ENCODE data around the gene ATP2B2.
A peak's percentile ranks its signal among the peaks of the same experiment; 100 is the strongest.

The ATP2B2 gene

DNA sequence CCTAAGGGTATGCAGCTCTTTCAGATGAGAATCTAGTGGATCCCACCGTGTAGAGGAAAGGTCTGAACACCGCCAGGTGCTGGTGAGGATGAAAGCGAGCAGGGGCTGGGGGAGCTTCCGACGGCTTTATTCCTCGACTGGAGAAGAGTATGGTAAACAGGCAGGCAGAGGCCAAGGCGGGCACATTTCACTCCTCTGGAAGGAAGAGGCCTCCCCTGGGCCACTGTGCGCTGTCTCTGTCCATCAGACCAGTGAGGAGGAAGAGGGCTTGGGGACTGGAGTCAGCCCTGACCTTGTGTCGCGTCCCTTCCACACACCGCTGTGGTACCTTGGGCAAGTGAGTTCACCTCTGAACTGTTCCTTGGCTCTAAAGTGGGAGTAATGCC, 216.8 kb downstream of the ATP2B2 start:
- no peaks in the 10 kb centered on the region for H3K9me3 ChIP-seq (ENCODE audit: insufficient read depth, low read length, severe bottlenecking)
- H3K36me3 ChIP-seq (ENCODE audit: insufficient read depth, low read length) = peaks cover 43% of the 10 kb centered on the region; the same call in 1 of the 2 replicates
- ATAC-seq (ENCODE audit: insufficient read depth, low read depth) = no peak
- H3K4me2 ChIP-seq (ENCODE audit: insufficient read depth, low read length) = no peak overlapping the region
- H3K4me3 ChIP-seq (ENCODE audit: low read depth in 1 of 2, low read length in 2 of 2) = no peak overlapping the region
- H3K4me1 ChIP-seq (ENCODE audit: insufficient read depth, low read length) = no peaks in the 10 kb centered on the region
- no peak overlapping the region for H3K9ac ChIP-seq (ENCODE audit: low read depth, low read length)
- H3K27ac ChIP-seq (ENCODE audit: low read length) = no peak overlapping the region
- H3K79me2 ChIP-seq (ENCODE audit: insufficient read depth, low read length) = no peaks in the 10 kb centered on the region
- H2AFZ ChIP-seq (ENCODE audit: low read depth, low read length) = no peak overlapping the region
- no peak for DNase-seq
- H3K27me3 ChIP-seq (ENCODE audit: insufficient read depth, low read length, poor library complexity) = no peaks in the 10 kb centered on the region
- 0 out of 2 replicates have a peak, but pooled peaks cover 5% of the 10 kb centered on the region for H4K20me1 ChIP-seq (ENCODE audit: insufficient read depth, low read length)
- TF ChIP-seq CTCF (IDR thresholded peaks at IDR 0.05; ENCODE audit: borderline replicate concordance, extremely low read depth, low read length, poor library complexity, severe bottlenecking) (no peak), EZH2 (IDR thresholded peaks at IDR 0.05; ENCODE audit: borderline replicate concordance, low read depth, low read length, severe bottlenecking) (no peak)

GRCh38 chr3:10287936-10288574, 217.3 kb downstream of the ATP2B2 start:
- H3K9ac ChIP-seq (ENCODE audit: low read depth, low read length) = no peak overlapping the region
- H3K79me2 ChIP-seq (ENCODE audit: insufficient read depth, low read length) = no peaks in the 10 kb centered on the region
- H3K4me2 ChIP-seq (ENCODE audit: insufficient read depth, low read length) = no peak overlapping the region
- H3K27me3 ChIP-seq (ENCODE audit: insufficient read depth, low read length, poor library complexity) = no peaks in the 10 kb centered on the region
- no peak for TF ChIP-seq CTCF (IDR thresholded peaks at IDR 0.05; ENCODE audit: borderline replicate concordance, extremely low read depth, low read length, poor library complexity, severe bottlenecking)
- DNase-seq (no peak), ATAC-seq (ENCODE audit: insufficient read depth, low read depth) (no peak)
- H3K9me3 ChIP-seq (ENCODE audit: insufficient read depth, low read length, severe bottlenecking) = no peaks in the 10 kb centered on the region
- no peak overlapping the region for H3K27ac ChIP-seq (ENCODE audit: low read length)
- no peaks in the 10 kb centered on the region for H3K4me1 ChIP-seq (ENCODE audit: insufficient read depth, low read length)
- no peak overlapping the region for H2AFZ ChIP-seq (ENCODE audit: low read depth, low read length)
- H4K20me1 ChIP-seq (ENCODE audit: insufficient read depth, low read length) = 0 out of 2 replicates have a peak, but pooled peaks cover 5% of the 10 kb centered on the region
- no peak overlapping the region for H3K4me3 ChIP-seq (ENCODE audit: low read depth in 1 of 2, low read length in 2 of 2)
- H3K36me3 ChIP-seq (ENCODE audit: insufficient read depth, low read length) = peaks cover 48% of the 10 kb centered on the region; the same call in 1 of the 2 replicates

DNA sequence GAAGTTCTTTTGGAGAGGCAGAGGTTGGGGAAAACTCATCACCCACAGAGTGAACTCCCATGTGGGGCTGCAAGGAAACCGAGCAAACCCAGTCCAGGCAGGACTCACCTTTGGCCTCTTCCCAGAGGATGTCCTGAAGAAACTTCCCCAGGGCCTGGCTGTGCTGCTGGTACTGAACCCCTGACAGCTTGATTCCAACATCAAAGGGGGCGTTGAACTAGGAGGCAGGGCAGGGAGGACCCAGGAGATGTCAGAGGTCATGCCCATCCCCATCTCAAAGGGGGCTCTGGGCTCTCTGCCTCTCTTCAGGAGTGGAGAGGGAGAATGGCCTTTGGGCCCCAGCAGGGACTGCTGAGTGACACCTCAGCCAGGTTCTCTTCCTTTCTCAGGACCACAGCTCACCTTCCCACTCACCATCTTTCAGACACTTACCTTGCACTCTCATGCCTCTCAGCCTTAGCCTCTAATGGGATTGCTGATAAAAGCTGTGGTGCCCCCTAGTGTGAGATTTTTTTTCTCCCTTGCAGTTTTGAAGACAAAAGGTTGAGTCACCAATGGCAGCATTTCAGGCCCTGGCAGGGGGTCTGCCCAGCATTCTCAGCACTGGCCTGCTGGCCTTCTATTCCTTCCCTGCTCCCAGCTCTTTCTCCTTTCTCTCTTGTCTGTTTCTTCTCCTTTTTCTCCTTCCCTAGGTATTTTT, 218.6 kb downstream of the ATP2B2 start:
- Histone ChIP-seq H4K20me1 (ENCODE audit: insufficient read depth, low read length) (0 out of 2 replicates have a peak, but pooled peaks cover 5% of the 10 kb centered on the region), H3K4me2 (ENCODE audit: insufficient read depth, low read length) (no peak overlapping the region), H3K9me3 (ENCODE audit: insufficient read depth, low read length, severe bottlenecking) (no peaks in the 10 kb centered on the region), H3K4me3 (ENCODE audit: low read depth in 1 of 2, low read length in 2 of 2) (no peak overlapping the region), H3K4me1 (ENCODE audit: insufficient read depth, low read length) (no peaks in the 10 kb centered on the region), H3K9ac (ENCODE audit: low read depth, low read length) (no peak overlapping the region), H3K27me3 (ENCODE audit: insufficient read depth, low read length, poor library complexity) (no peaks in the 10 kb centered on the region), H3K79me2 (ENCODE audit: insufficient read depth, low read length) (no peaks in the 10 kb centered on the region), H2AFZ (ENCODE audit: low read depth, low read length) (no peak overlapping the region), H3K27ac (ENCODE audit: low read length) (no peak overlapping the region), H3K36me3 (ENCODE audit: insufficient read depth, low read length) (peaks cover 59% of the 10 kb centered on the region)
- DNase-seq = peak; percentile 63
- TF ChIP-seq EZH2 (IDR thresholded peaks at IDR 0.05; ENCODE audit: borderline replicate concordance, low read depth, low read length, severe bottlenecking) = no peak
- TF ChIP-seq CTCF (IDR thresholded peaks at IDR 0.05; ENCODE audit: borderline replicate concordance, extremely low read depth, low read length, poor library complexity, severe bottlenecking) = peak; percentile 80
- peak; percentile 85 for ATAC-seq (ENCODE audit: insufficient read depth, low read depth)
